GM18520 (cell line): Measurements from ENCODE around the gene FCN2.

ENCODE experiments used
- ATAC-seq: cut with Tn5 transposase; IDR thresholded peaks from one replicate; pipeline ENCODE4 v1.9.1; 2021; ENCODE audit not compliant: unreplicated experiment

The FCN2 gene

GRCh38 chr9:134880484-134881312 lies at the start of gene FCN2:
Gene FCN2, plus strand, starts transcription at chr9:134880810. Its CDS starts 12 bp downstream, at chr9:134880822.
- ATAC-seq = no peak

DNA sequence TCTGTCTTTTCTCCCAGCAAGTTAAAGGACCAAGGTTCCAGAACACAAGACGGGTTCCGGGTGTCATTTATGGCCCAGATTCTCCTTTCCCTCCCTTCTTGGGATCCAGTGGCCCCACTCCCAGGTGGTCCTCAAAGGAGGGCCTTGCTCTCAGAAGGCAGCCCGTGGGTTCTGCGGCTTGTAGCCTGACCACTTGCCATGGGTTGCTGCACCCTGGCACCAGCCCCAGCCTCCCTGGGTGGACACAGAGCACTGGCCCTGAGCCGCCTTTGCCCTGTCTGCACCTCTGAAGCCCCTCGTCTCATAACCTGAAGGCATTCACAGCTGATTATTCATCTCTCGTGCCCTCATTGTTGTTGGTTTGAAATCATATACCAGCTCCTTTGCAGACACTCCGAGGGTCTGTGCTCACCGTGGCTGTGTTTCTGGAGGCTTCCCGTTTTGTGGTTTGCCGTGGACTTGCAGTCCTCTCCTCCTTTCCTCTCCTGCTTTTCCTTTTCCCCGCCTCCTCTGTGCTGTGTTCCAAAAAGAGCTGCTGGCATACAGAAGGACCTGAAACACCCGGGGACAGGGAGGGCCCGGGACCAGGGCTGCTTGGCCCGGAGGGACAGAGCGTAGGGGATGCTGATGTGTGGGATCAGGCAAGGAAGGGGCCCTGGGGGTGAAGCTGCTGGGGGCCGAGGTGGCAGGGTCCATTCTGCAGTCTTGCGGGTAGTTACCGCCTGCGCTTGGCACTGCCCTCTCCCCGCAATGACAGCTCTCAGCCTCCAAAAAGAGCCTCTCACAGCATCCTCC lies 49.5 kb upstream of the FCN2 start:
- no peak for ATAC-seq

GRCh38 chr9:134832471-134832870 lies 48.1 kb upstream of the FCN2 start:
- ATAC-seq = no peak

DNA sequence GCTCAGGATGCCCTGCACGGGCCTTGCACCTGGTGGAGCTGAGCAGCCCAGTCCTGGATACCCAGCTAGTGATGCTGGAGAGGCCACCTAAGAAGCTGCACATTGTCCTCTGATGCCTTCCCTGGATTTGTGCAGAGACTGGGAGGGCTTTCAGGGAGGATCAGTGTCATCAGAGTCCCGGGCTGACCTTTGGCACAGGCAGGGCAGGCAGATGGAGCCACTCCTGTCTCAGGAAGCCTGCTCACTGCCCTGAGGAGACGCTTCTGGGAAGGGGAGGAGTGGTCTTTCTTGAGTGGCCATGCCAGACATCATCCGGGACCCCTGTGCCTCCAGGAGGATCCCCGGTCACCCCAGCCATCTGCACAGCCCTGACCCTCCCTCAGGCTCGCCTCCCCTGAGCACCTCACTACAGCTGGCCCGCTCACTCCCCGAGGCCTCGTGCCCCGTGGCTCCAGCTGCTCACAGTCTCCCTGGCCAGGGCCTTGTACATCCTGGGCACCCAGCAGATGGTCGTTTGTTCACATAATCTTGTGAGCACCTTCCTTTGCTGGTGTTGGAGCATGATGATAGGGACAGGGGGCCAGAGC lies 47.2 kb upstream of the FCN2 start:
- ATAC-seq = no peak

GRCh38 chr9:134834217-134834956 lies 46.2 kb upstream of the FCN2 start:
- no peak for ATAC-seq

DNA sequence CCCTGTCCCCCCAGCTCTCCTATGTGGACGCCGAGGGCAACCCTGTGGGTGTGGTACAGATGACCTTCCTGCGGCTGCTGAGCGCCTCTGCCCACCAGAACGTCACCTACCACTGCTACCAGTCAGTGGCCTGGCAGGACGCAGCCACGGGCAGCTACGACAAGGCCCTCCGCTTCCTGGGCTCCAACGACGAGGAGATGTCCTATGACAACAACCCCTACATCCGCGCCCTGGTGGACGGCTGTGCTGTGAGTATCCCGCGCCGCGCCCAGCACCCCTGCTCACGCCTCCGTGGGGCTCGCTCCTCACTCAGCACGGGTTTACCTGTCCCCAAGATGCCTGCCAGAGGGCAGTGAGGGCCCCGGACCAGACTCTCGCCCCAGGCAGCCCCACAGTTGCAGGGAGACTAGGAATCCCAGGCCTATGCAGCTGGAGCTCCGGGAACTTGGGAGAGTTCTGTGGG lies 45.6 kb upstream of the FCN2 start:
- no peak for ATAC-seq

GRCh38 chr9:134835448-134835847 lies 45.2 kb upstream of the FCN2 start:
- ATAC-seq = no peak

GRCh38 chr9:134835987-134836386 lies 44.6 kb upstream of the FCN2 start:
- no peak for ATAC-seq

DNA sequence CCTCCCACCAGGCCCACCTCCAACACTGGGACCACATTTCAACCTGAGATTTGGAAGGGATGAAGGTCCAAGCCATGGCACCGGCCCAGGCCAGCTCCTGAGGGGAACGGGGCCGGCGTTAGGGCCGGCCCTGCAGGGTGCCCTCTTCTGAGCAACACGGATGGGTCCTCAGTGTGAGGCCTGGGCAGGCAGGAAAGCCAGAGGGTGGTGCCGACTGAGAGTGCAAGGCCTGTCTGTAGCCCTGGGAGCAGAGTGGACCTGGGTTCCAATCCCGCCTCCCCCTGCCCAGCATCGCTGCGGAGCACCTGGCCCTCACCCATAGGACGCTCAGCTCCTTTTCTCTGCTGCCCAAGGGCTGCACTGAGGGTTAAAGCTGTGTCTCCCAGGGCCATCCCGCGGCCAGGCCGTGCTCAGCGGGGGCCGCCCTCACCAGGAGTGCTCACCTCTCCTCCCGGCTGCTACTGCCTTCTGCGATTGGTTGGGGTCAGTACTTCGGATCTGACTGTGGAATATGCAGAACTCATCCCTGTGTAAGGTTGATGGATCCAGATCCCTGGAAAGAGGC lies 44.1 kb upstream of the FCN2 start:
- ATAC-seq = no peak

- ATAC-seq = no peak
Measured at GRCh38 chr9:134837529-134837928, 43.1 kb upstream of the FCN2 start.

- no peak for ATAC-seq
Measured at GRCh38 chr9:134838651-134839454, 41.8 kb upstream of the FCN2 start.

- ATAC-seq = no peak
Measured at GRCh38 chr9:134839455-134840125, 41.0 kb upstream of the FCN2 start.

GRCh38 chr9:134840511-134840910 lies 40.1 kb upstream of the FCN2 start:
- ATAC-seq = no peak

DNA sequence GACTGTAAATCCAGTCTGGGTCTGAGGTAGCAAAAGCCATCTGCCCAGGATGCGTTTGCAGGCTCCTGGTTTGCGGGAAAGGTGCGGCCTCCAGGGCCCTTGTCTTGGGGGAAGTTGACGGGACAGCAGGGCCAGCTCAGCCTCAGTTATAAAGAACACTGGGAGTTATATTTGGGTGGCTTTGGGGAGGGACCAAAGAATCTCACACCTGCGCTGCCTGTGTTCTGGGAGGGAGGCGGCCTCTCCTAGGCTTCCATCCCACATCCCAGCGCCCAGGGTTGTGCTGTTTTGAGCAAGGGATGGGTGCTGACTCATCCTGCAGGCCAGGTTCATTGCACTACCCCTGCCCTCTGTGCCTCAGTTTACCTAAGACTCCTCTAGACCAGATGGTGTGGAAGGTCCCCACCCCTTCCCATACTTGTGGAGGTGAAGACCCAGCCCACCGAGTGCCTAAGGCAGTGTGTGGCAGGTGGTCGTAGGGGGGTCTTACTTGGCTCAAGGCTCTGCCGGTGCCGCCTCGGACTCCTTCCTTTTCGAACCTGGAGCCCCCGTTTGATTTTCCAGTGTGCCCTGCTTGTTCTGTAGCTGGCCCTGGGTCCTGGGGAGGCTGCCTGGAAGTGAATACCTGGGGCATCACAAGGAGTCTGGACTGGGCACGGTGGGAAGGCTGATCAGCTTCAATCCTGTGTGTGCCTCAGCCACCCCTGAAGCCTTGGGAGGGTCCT lies 39.3 kb upstream of the FCN2 start:
- ATAC-seq = no peak

GRCh38 chr9:134842321-134842720 lies 38.3 kb upstream of the FCN2 start:
- no peak for ATAC-seq

- ATAC-seq = no peak
Measured at GRCh38 chr9:134843740-134844139, 36.9 kb upstream of the FCN2 start.

- no peak for ATAC-seq
Measured at GRCh38 chr9:134844821-134845220, 35.8 kb upstream of the FCN2 start.

DNA sequence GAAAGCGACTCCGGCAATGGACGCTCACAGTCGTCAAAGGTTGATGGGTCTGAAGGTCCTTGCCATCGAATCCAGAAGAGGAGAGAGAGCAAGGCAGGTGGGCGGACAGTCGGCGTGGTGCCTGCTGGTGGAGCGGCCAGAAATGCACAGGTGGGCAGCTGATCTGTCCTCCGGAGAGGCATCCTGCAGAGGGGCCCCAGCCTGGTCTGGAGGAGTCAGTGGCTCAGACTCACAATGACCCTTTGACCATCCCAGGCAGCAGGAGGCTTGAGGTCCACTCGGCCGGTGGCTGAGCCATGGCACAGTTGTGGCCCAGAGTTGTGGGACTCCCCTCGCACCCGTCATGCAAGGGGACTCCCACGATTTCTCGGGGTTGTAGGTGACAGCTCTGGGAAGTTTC lies 34.4 kb upstream of the FCN2 start:
- no peak for ATAC-seq

DNA sequence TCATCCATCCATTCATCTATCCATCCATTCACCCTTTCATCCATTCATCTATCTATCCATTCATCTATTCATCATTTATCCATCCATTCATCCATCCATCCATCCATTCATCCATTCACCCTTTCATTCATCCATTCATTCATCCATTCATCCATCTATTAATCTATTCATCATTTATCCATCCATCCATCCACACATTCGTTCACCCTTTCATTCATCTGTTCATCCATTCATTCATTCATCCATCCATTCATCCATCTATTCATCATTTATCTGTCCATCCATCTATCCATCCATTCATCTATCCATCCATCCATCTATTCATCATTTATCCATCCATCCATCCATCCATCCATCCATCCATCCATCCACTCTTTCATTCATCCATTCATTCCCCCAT lies 33.9 kb upstream of the FCN2 start:
- ATAC-seq = no peak
